ENCODE data around the gene TULP4. TPM values are rescaled to one million over a fixed set of nuclear protein-coding genes. Genes with fewer than 3 reads are reported as not detected.
"Not testable (repeated sequence)": the region's sequence is repeated elsewhere in the genome, so short reads cannot be mapped to it uniquely, and the experiment has no call there.

Gene TULP4
- total and polyA plus RNA-seq, 2 experiments from 2014 or later: 20.0 to 118 TPM

DNA sequence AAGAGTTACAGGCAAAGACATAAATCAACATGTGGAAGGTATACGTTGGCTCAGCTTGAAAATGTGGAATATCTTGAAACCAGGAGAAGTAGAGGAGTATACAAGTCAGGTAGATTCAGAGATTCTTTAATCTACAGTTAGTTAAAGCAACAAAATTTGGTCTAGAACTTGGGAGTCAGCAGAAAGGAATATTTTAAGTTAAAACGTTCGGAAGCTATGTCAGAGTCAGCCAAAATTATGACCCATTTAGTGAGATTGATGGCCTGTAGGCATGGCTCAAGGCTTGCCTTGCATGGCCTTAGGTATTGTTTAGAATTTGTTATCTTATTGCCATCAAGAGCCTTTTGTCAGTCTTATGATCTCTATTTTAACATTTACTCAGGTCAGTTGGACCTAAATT lies 153.5 kb downstream of the TULP4 start:
- Histone ChIP-seq H3K4me3 (no peak overlapping the region), H3K27me3 (no peaks in the 10 kb centered on the region), H3K9me3 (ENCODE audit: low read depth) (no peaks in the 10 kb centered on the region), H3K27ac (no peak overlapping the region), H3K36me3 (peaks cover 23% of the 10 kb centered on the region), H3K4me1 (ENCODE audit: low read depth) (no peaks in the 10 kb centered on the region)
- TF ChIP-seq, protein P1, sequence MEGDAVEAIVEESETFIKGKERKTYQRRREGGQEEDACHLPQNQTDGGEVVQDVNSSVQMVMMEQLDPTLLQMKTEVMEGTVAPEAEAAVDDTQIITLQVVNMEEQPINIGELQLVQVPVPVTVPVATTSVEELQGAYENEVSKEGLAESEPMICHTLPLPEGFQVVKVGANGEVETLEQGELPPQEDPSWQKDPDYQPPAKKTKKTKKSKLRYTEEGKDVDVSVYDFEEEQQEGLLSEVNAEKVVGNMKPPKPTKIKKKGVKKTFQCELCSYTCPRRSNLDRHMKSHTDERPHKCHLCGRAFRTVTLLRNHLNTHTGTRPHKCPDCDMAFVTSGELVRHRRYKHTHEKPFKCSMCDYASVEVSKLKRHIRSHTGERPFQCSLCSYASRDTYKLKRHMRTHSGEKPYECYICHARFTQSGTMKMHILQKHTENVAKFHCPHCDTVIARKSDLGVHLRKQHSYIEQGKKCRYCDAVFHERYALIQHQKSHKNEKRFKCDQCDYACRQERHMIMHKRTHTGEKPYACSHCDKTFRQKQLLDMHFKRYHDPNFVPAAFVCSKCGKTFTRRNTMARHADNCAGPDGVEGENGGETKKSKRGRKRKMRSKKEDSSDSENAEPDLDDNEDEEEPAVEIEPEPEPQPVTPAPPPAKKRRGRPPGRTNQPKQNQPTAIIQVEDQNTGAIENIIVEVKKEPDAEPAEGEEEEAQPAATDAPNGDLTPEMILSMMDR (IDR thresholded peaks at IDR 0.05; ENCODE audit: low read depth, low read length): no peak
- DNase-seq (ENCODE audit: low read depth in 1 of 2, low spot score in 1 of 2): no peak

- Histone ChIP-seq H3K4me1 (ENCODE audit: low read depth) (no peaks in the 10 kb centered on the region), H3K27me3 (no peaks in the 10 kb centered on the region), H3K4me3 (no peak overlapping the region), H3K36me3 (peaks cover 16% of the 10 kb centered on the region), H3K9me3 (ENCODE audit: low read depth) (no peaks in the 10 kb centered on the region), H3K27ac (no peak overlapping the region)
- TF ChIP-seq, protein P1 (IDR thresholded peaks at IDR 0.05; ENCODE audit: low read depth, low read length): no peak
- DNase-seq (ENCODE audit: low read depth in 1 of 2, low spot score in 1 of 2): no peak
Measured at GRCh38 chr6:158467923-158468322, 155.7 kb downstream of the TULP4 start.

- Histone ChIP-seq H3K4me1 (ENCODE audit: low read depth) (no peaks in the 10 kb centered on the region), H3K27me3 (no peaks in the 10 kb centered on the region), H3K9me3 (ENCODE audit: low read depth) (no peaks in the 10 kb centered on the region), H3K4me3 (no peak overlapping the region), H3K36me3 (peaks cover 14% of the 10 kb centered on the region), H3K27ac (no peak overlapping the region)
- no peak for DNase-seq (ENCODE audit: low read depth in 1 of 2, low spot score in 1 of 2)
- TF ChIP-seq, protein P1 (IDR thresholded peaks at IDR 0.05; ENCODE audit: low read depth, low read length): no peak
Measured at GRCh38 chr6:158468666-158469065, 156.4 kb downstream of the TULP4 start.

- H3K9me3 ChIP-seq (ENCODE audit: low read depth); H3K27ac ChIP-seq; H3K27me3 ChIP-seq; H3K4me3 ChIP-seq; H3K4me1 ChIP-seq (ENCODE audit: low read depth); DNase-seq (ENCODE audit: low read depth in 1 of 2, low spot score in 1 of 2): not testable (repeated sequence)
- peaks cover 14% of the 10 kb centered on the region for H3K36me3 ChIP-seq
Measured at GRCh38 chr6:158470023-158470422, 157.8 kb downstream of the TULP4 start.

DNA sequence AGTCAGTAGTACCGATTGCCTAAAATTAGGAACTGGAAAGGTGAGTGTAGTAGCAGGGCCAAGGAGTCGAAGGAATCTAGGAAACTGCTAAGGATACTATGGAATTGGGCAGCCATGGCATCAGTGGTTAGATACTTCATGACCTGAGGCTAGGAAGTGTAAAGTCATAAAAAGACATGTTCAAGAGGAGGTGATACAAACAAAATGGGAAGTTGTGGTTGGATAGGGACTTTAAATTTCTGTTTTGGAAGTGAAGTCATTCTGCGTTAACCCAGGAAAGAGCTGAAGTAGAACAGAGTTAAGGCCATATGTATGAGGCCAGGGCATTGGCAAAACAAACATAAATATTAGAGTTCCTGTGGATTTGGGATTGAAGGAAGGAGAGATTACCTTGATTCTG lies 159.1 kb downstream of the TULP4 start:
- no peak for DNase-seq (ENCODE audit: low read depth in 1 of 2, low spot score in 1 of 2)
- Histone ChIP-seq H3K27me3 (no peaks in the 10 kb centered on the region), H3K4me3 (no peak overlapping the region), H3K4me1 (ENCODE audit: low read depth) (no peaks in the 10 kb centered on the region), H3K36me3 (peaks cover 9% of the 10 kb centered on the region), H3K27ac (no peak overlapping the region), H3K9me3 (ENCODE audit: low read depth) (no peaks in the 10 kb centered on the region)
- TF ChIP-seq, protein P1 (IDR thresholded peaks at IDR 0.05; ENCODE audit: low read depth, low read length): no peak

DNA sequence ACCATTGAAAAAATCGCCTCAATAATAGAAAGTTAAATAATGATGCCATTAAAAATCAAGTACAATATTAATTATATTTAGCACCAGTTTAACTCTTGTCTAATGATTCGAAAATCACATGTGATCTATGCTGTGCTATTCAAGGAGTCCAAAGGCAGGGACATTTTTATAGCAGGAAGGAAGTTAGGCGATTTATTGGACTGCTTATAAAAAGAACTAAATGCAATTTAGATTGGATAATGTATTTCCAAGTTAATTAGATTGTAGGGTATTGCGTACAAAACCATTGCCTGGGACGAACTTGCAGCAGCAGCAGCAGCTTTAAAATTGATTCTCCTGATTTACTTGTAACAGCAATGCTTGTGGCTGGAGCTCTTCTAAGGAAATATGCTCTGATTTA lies 160.2 kb downstream of the TULP4 start:
- peaks cover 9% of the 10 kb centered on the region for H3K36me3 ChIP-seq
- no peak overlapping the region for H3K27ac ChIP-seq
- H3K4me1 ChIP-seq (ENCODE audit: low read depth): no peaks in the 10 kb centered on the region
- H3K27me3 ChIP-seq: no peaks in the 10 kb centered on the region
- TF ChIP-seq, protein P1 (IDR thresholded peaks at IDR 0.05; ENCODE audit: low read depth, low read length): no peak
- no peak for DNase-seq (ENCODE audit: low read depth in 1 of 2, low spot score in 1 of 2)
- no peaks in the 10 kb centered on the region for H3K9me3 ChIP-seq (ENCODE audit: low read depth)
- H3K4me3 ChIP-seq: no peak overlapping the region

Data from cardiac muscle cell (in vitro differentiated cells and primary cell).